ENCODE results near the gene TNFSF11. TPM values are rescaled to one million over a fixed set of nuclear protein-coding genes. Genes with fewer than 3 reads are reported as not detected.

Gene TNFSF11
- polyA plus RNA-seq, 10 donors = 0.10 to 2.7 (median 0.23) TPM; not detected in 5

- no peak for DNase-seq
Observed at GRCh38 chr13:42652642-42653415, 78.9 kb downstream of the TNFSF11 start.

GRCh38 chr13:42653679-42654078 is 79.7 kb downstream of the TNFSF11 start:
- DNase-seq = no peak

- DNase-seq = no peak
Observed at GRCh38 chr13:42654212-42654611, 80.3 kb downstream of the TNFSF11 start.

- DNase-seq = no peak
Observed at GRCh38 chr13:42654722-42655121, 80.8 kb downstream of the TNFSF11 start.

- no peak for DNase-seq
Observed at GRCh38 chr13:42656161-42656560, 82.2 kb downstream of the TNFSF11 start.

GRCh38 chr13:42656958-42657357 is 83.0 kb downstream of the TNFSF11 start:
- no peak for DNase-seq

Other genes starting within 250 kb of the TNFSF11 start
- under 1 TPM in 8 of 10 donors, not detected in 2; 0.07 to 0.22 (median 0.13) TPM for gene FAM216B, start 207.4 kb downstream of the TNFSF11 start, polyA plus RNA-seq (ENCODE audit: insufficient read length in 10 of 10)